ENCODE data around the gene RPS5.
"Not testable (repeated sequence)": the region's sequence is repeated elsewhere in the genome, so short reads cannot be mapped to it uniquely, and the experiment has no call there.

Gene RPS5

GRCh38 chr19:58407658-58408151 is 20.6 kb downstream of the RPS5 start:
- no peak for DNase-seq

- peak; percentile 92 to 96 for DNase-seq
Observed at GRCh38 chr19:58408152-58409009, 21.3 kb downstream of the RPS5 start, which contains the start of gene ZNF584. ZNF584 (plus strand) TSS chr19:58408649; CDS start chr19:58409148, 499 bp downstream.

- DNase-seq = peak in 1 of 2 experiments; percentile 27
Observed at GRCh38 chr19:58409010-58409790, 22.1 kb downstream of the RPS5 start.

- no peak for DNase-seq
Observed at GRCh38 chr19:58416604-58417003, 29.5 kb downstream of the RPS5 start.

- no peak for DNase-seq
Observed at GRCh38 chr19:58417071-58417470, 30.0 kb downstream of the RPS5 start.

GRCh38 chr19:58428617-58429016 is 41.5 kb downstream of the RPS5 start:
- DNase-seq = no peak

- DNase-seq = no peak
Observed at GRCh38 chr19:58429745-58430144, 42.7 kb downstream of the RPS5 start.

- no peak for DNase-seq
Observed at GRCh38 chr19:58434217-58434616, 47.1 kb downstream of the RPS5 start.

- DNase-seq = peak; percentile 86 to 97
Observed at GRCh38 chr19:58439576-58440554, 52.8 kb downstream of the RPS5 start, which contains the start of gene ZNF132. ZNF132 (minus strand) TSS chr19:58440153; CDS start chr19:58439821, 332 bp downstream.

- no peak for DNase-seq
Observed at GRCh38 chr19:58440556-58440955, 53.5 kb downstream of the RPS5 start.

- not testable (repeated sequence) for DNase-seq
Observed at GRCh38 chr19:58442986-58443385, 55.9 kb downstream of the RPS5 start.
